GM06990 (cell line): ENCODE measurements around the gene UNCX.

Experiments used
- DNase-seq: peaks from one replicate; pipeline ENCODE4 v3.0.0-alpha.2; 2011; ENCODE audit not compliant: insufficient read length; ENCODE audit errors: extremely low read depth
- H3K27me3 ChIP-seq: replicated peaks from 2 replicates; pipeline ENCODE4 v1.6.0; 2011; ENCODE audit warnings: low read length; ENCODE audit not compliant: control insufficient read depth, insufficient read depth
- H3K36me3 ChIP-seq: 2 replicates; pipeline ENCODE4 v1.5.1; 2011; ENCODE audit warnings: low read length; ENCODE audit not compliant: control insufficient read depth, insufficient read depth
- H3K4me3 ChIP-seq: replicated peaks from 2 replicates; pipeline ENCODE4 v1.5.1; 2011; ENCODE audit warnings: low read depth, mild to moderate bottlenecking, control low read depth, low read length
- CTCF ChIP-seq: IDR thresholded peaks from 2 replicates; pipeline ENCODE4 v1.5.1; 2011; ENCODE audit warnings: low read length, control low read depth, mild to moderate bottlenecking, inconsistent platforms; ENCODE audit not compliant: insufficient read depth, poor library complexity, severe bottlenecking

The UNCX gene

GRCh38 chr7:1241258-1241602 lies 8.6 kb downstream of the UNCX start:
- TF ChIP-seq CTCF = no peak
- DNase-seq = no peak
- Histone ChIP-seq H3K36me3 (no peaks in the 10 kb centered on the region), H3K27me3 (no peaks in the 10 kb centered on the region; the same call in 1 of the 2 replicates), H3K4me3 (no peak overlapping the region)

- DNase-seq = no peak
- Histone ChIP-seq H3K4me3 (no peak overlapping the region), H3K27me3 (no peaks in the 10 kb centered on the region; the same call in 1 of the 2 replicates)
Measured at GRCh38 chr7:1241603-1242255, 9.1 kb downstream of the UNCX start.

DNA sequence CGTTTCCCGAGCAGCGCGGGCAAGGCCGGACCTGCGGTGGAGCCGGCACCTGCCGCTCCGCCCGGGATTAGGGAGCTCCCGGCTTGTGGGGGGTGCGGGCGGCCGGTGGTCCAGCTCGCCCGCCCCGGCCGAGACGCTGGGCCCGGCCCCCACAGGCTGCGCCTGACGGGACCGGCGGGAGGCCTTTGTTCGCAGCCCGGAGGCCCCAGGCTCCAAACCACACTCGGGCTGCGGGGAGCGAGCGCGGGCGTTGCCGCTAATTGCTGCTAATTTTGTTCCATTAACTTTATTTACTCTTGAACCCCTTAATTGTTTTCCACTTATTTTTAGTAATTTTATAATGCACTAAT lies 9.6 kb downstream of the UNCX start:
- DNase-seq = no peak
- no peak overlapping the region for H3K4me3 ChIP-seq
- no peak for TF ChIP-seq CTCF
- no peaks in the 10 kb centered on the region; the same call in 1 of the 2 replicates for H3K27me3 ChIP-seq
- H3K36me3 ChIP-seq = no peaks in the 10 kb centered on the region

More at GRCh38 chr7:1241603-1242255, 9.1 kb downstream of the UNCX start:
- TF ChIP-seq CTCF = no peak
- H3K36me3 ChIP-seq = no peaks in the 10 kb centered on the region

DNA sequence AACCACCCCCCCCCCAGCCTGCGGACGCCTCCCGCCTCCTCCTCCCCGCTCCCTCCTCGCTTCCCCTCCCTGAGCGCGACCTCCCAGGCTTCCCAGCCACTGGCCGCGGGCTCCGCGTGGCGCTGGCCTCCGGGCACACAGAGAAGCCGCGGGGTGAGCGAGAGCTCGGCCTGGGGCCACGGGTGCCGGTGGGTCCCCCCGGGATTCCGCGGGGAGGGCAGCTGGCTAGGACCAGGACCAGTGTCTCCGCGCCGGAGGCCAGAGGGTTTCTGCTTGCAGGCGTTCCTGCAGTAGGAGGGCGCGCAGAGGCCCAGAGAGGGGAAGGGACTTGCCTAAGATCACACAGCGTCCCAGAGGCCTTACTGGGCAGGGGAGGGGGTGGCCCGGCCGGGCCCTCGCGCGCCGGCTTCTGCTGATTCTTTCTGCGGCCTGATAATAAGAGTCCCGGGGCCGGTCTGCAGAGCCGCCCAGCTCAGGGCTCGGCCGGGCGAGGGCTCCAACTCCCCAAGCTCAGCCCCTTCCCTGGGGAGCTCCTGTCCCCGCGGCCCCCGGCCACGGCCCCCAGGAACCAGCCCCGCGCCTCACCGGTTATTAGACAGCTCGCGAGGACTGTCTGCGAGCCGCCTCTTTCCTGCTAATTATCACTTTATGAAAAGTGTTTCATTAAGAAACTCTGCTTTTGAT lies 10.1 kb downstream of the UNCX start:
- H3K36me3 ChIP-seq = no peaks in the 10 kb centered on the region
- H3K4me3 ChIP-seq = no peak overlapping the region
- no peak for DNase-seq
- no peaks in the 10 kb centered on the region; the same call in 1 of the 2 replicates for H3K27me3 ChIP-seq
- no peak for TF ChIP-seq CTCF

- no peak for TF ChIP-seq CTCF
- no peak for DNase-seq
- no peak overlapping the region for H3K4me3 ChIP-seq
- H3K27me3 ChIP-seq = no peaks in the 10 kb centered on the region; the same call in 1 of the 2 replicates
- H3K36me3 ChIP-seq = no peaks in the 10 kb centered on the region
Measured at GRCh38 chr7:1243290-1243963, 10.8 kb downstream of the UNCX start.
